Smooth muscle cell (in vitro differentiated cells): ENCODE measurements around the gene UBE2I. TPM values are rescaled to one million over a fixed set of nuclear protein-coding genes. Genes with fewer than 3 reads are reported as not detected.

Experiments
- DNase-seq: peaks from one replicate; lab custom pipeline; 2025; ENCODE audit not compliant: unreplicated experiment; lab: John Stamatoyannopoulos, UW
- H2AFZ ChIP-seq: fragments of 200-600 bp; sonication (generic); 2 replicates; pipeline ENCODE4 v1.6.0; 2016; ENCODE audit warnings: antibody characterized with exemption, low read depth, mild to moderate bottlenecking
- H3F3A ChIP-seq: fragments of 200-600 bp; sonication (generic); 2 replicates; pipeline ENCODE4 v1.6.0; 2017; ENCODE audit warnings: antibody characterized with exemption, low read depth
- H3K27ac ChIP-seq: fragments of 200-600 bp; sonication (generic); 2 replicates; pipeline ENCODE4 v1.5.1; 2016; ENCODE audit warnings: low read depth, mild to moderate bottlenecking
- H3K27me3 ChIP-seq: fragments of 200-600 bp; sonication (generic); 2 replicates; pipeline ENCODE4 v1.6.1; 2016; ENCODE audit warnings: low read depth, mild to moderate bottlenecking
- H3K36me3 ChIP-seq: fragments of 200-600 bp; sonication (generic); 2 replicates; pipeline ENCODE4 v1.5.1; 2016; ENCODE audit warnings: low read depth
- H3K4me1 ChIP-seq: fragments of 200-600 bp; sonication (generic); 2 replicates; pipeline ENCODE4 v1.5.1; 2016; ENCODE audit warnings: low read depth
- H3K4me2 ChIP-seq: fragments of 200-600 bp; sonication (generic); 2 replicates; pipeline ENCODE4 v1.6.0; 2016; ENCODE audit warnings: mild to moderate bottlenecking
- H3K4me3 ChIP-seq: fragments of 200-600 bp; sonication (generic); 2 replicates; pipeline ENCODE4 v1.5.1; 2016; ENCODE audit warnings: mild to moderate bottlenecking
- H3K79me2 ChIP-seq: fragments of 200-600 bp; sonication (generic); 2 replicates; pipeline ENCODE4 v1.6.0; 2016; ENCODE audit warnings: low read depth, mild to moderate bottlenecking
- H3K9ac ChIP-seq: fragments of 200-600 bp; sonication (generic); 2 replicates; pipeline ENCODE4 v1.6.0; 2016; ENCODE audit warnings: low read depth
- H3K9me3 ChIP-seq: fragments of 200-600 bp; sonication (generic); replicated peaks from 2 replicates; pipeline ENCODE4 v1.5.1; 2016; ENCODE audit warnings: low read depth
- H4K20me1 ChIP-seq: fragments of 200-600 bp; sonication (generic); 2 replicates; pipeline ENCODE4 v1.6.0; 2016; ENCODE audit warnings: low read depth
- WGBS: methylation state at CpG from one replicate; pipeline ENCODE4 v1.1.7; 2016; ENCODE audit warnings: low lambda C conversion rate; 5-methylcytosine and 5-hydroxymethylcytosine counted together
- polyA plus RNA-seq: library from polyadenylated mRNA; unstranded; fragments of >200 nt; fragmentation: Nextera tagmentation; extraction: Ambion mirVana; gene quantifications from 2 replicates; pipeline ENCODE4 v1.2.1, GENCODE V29; 2016
- total RNA-seq: library from RNA; depleted of rRNA; stranded (reverse); fragments of >200 nt; gene quantifications from 2 replicates; pipeline ENCODE4 v1.2.3, GENCODE V29; 2014
- TF ChIP-seq, protein P1 (sequence below): fragments of 200-600 bp; sonication (generic); IDR thresholded peaks from 2 replicates; pipeline ENCODE4 v1.5.1; 2017; ENCODE audit warnings: borderline replicate concordance, mild to moderate bottlenecking, antibody characterized with exemption; ENCODE audit not compliant: insufficient read depth, poor library complexity, severe bottlenecking

The UBE2I gene
- total and polyA plus RNA-seq, 2 experiments from 2014 or later: 95.9 to 169 TPM

GRCh38 chr16:1347962-1348361, 38.5 kb downstream of the UBE2I start:
- no peak overlapping the region for H2AFZ ChIP-seq
- TF ChIP-seq, protein P1, sequence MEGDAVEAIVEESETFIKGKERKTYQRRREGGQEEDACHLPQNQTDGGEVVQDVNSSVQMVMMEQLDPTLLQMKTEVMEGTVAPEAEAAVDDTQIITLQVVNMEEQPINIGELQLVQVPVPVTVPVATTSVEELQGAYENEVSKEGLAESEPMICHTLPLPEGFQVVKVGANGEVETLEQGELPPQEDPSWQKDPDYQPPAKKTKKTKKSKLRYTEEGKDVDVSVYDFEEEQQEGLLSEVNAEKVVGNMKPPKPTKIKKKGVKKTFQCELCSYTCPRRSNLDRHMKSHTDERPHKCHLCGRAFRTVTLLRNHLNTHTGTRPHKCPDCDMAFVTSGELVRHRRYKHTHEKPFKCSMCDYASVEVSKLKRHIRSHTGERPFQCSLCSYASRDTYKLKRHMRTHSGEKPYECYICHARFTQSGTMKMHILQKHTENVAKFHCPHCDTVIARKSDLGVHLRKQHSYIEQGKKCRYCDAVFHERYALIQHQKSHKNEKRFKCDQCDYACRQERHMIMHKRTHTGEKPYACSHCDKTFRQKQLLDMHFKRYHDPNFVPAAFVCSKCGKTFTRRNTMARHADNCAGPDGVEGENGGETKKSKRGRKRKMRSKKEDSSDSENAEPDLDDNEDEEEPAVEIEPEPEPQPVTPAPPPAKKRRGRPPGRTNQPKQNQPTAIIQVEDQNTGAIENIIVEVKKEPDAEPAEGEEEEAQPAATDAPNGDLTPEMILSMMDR: no peak
- H3K27me3 ChIP-seq: no peaks in the 10 kb centered on the region
- no peak overlapping the region for H3K27ac ChIP-seq
- H3K9ac ChIP-seq: no peak overlapping the region
- peaks cover 7% of the 10 kb centered on the region for H3K4me1 ChIP-seq
- H3K4me2 ChIP-seq: no peak overlapping the region
- H3K4me3 ChIP-seq: no peak overlapping the region
- no peaks in the 10 kb centered on the region for H4K20me1 ChIP-seq
- H3K36me3 ChIP-seq: no peaks in the 10 kb centered on the region
- H3K79me2 ChIP-seq: peaks cover 29% of the 10 kb centered on the region
- DNase-seq: no peak
- no peaks in the 10 kb centered on the region for H3F3A ChIP-seq
- 95% methylated on average over 28 of the region's 29 CpGs for whole genome bisulfite sequencing
- no peaks in the 10 kb centered on the region for H3K9me3 ChIP-seq

DNA sequence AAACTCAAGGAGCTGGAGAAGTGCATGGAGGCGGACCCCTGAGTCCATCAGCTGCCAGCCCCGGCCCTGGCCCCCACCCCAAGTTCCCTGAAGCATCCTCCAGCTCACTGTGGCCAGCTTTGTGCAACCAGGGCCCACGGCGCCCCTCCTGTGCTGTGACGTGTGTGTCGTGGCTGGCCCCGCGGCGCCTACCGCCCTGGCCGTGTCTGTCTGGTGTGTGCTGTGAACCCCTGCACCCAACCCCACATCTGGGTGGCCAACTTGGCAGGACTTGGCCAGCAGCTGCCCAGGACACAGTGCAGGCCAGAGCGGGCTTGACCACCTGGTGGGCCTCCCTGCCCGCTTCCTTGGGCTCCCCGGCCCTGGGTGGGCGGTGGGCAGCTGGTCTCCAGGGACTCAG, 39.0 kb downstream of the UBE2I start:
- Histone ChIP-seq H4K20me1 (no peaks in the 10 kb centered on the region), H3K4me2 (no peak overlapping the region), H3K79me2 (peaks cover 34% of the 10 kb centered on the region), H3F3A (no peaks in the 10 kb centered on the region), H3K9ac (no peak overlapping the region), H3K27ac (no peak overlapping the region), H3K4me3 (no peak overlapping the region), H2AFZ (no peak overlapping the region), H3K27me3 (no peaks in the 10 kb centered on the region), H3K36me3 (no peaks in the 10 kb centered on the region), H3K9me3 (no peaks in the 10 kb centered on the region), H3K4me1 (peaks cover 7% of the 10 kb centered on the region)
- 96% methylated on average over 13 of the region's 15 CpGs for WGBS
- no peak for DNase-seq
- TF ChIP-seq, protein P1: no peak

DNA sequence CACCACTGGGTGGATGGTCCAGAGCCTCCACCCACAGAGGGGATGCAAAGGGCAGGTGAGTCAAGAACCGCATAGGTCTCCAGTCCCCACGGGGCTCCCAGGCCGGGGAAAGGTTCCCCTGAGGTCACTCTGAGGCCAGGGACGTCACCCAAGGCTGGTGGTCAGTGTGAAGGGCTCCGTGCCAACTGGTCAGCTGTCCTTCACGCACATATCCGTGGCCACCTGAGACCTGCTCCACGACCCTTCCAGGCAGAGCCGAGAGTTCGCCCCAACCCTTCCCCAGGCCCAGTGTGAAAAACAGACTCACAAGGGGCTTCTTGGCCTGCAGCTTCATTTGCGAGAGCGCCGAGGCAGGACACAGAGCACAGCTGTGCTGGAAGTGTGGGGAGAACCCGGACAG, 39.5 kb downstream of the UBE2I start:
- Histone ChIP-seq H3K9me3 (no peaks in the 10 kb centered on the region), H3K27ac (no peak overlapping the region), H3K4me3 (no peak overlapping the region), H3K79me2 (peaks cover 38% of the 10 kb centered on the region), H3K4me2 (no peak overlapping the region), H3K27me3 (no peaks in the 10 kb centered on the region), H3K4me1 (peaks cover 7% of the 10 kb centered on the region), H3F3A (no peaks in the 10 kb centered on the region), H3K9ac (no peak overlapping the region), H2AFZ (no peak overlapping the region), H4K20me1 (peaks cover 4% of the 10 kb centered on the region), H3K36me3 (no peaks in the 10 kb centered on the region)
- DNase-seq: no peak
- TF ChIP-seq, protein P1: no peak
- WGBS: 93% methylated on average over 14 of the region's 14 CpGs

GRCh38 chr16:1349351-1349750, 39.9 kb downstream of the UBE2I start:
- Histone ChIP-seq H3K4me1 (peaks cover 7% of the 10 kb centered on the region), H3K9me3 (no peaks in the 10 kb centered on the region), H3K27me3 (no peaks in the 10 kb centered on the region), H3K4me2 (no peak overlapping the region), H3K27ac (no peak overlapping the region), H3F3A (no peaks in the 10 kb centered on the region), H2AFZ (no peak overlapping the region), H3K79me2 (peaks cover 42% of the 10 kb centered on the region), H3K9ac (no peak overlapping the region), H4K20me1 (peaks cover 5% of the 10 kb centered on the region), H3K36me3 (no peaks in the 10 kb centered on the region), H3K4me3 (no peak overlapping the region)
- no peak for DNase-seq
- 97% methylated on average over 16 of the region's 16 CpGs for WGBS
- TF ChIP-seq, protein P1: no peak
